Fibroblast of villous mesenchyme (primary cell): ENCODE data around the gene DHRS4. TPM values are rescaled to one million over a fixed set of nuclear protein-coding genes. Genes with fewer than 3 reads are reported as not detected.
"Not testable (repeated sequence)": the region's sequence is repeated elsewhere in the genome, so short reads cannot be mapped to it uniquely, and the experiment has no call there.

Experiments used
- DNase-seq: peaks from one replicate; pipeline ENCODE4 v3.0.0-alpha.2; 2010; ENCODE audit warnings: low read depth
- H3K4me3 ChIP-seq: 2 replicates; pipeline ENCODE4 v1.5.1; 2011; ENCODE audit warnings: low read depth, mild to moderate bottlenecking, low read length
- CTCF ChIP-seq: IDR thresholded peaks from 2 replicates; pipeline ENCODE4 v1.5.1; 2012; ENCODE audit warnings: low read depth, mild to moderate bottlenecking, low read length; ENCODE audit not compliant: insufficient read depth
- total RNA-seq: library from RNA; depleted of rRNA; stranded (reverse); fragments of >200 nt; gene quantifications from 2 replicates; pipeline ENCODE4 v1.2.3, GENCODE V29; 2012

The DHRS4 gene
- total RNA-seq, 1 donor, result 39.7 TPM

- TF ChIP-seq CTCF, result no peak
- no peak overlapping the region for H3K4me3 ChIP-seq
- DNase-seq, result no peak
Observed at GRCh38 chr14:24011051-24011450, 57.5 kb downstream of the DHRS4 start.

GRCh38 chr14:24012726-24013273 lies 59.2 kb downstream of the DHRS4 start:
- DNase-seq, H3K4me3 ChIP-seq: not testable (repeated sequence)

- peak; percentile 74 for DNase-seq
- TF ChIP-seq CTCF, result peak; percentile 89
- no peak overlapping the region for H3K4me3 ChIP-seq
Observed at GRCh38 chr14:24013654-24014514, 60.3 kb downstream of the DHRS4 start.

- not testable (repeated sequence) for H3K4me3 ChIP-seq, DNase-seq
Observed at GRCh38 chr14:24015745-24016144, 62.2 kb downstream of the DHRS4 start.

Other genes starting within 250 kb of the DHRS4 start
- 11.7 and 13.2 TPM in 2 replicates for gene DHRS4L2, start 35.2 kb downstream of the DHRS4 start, total RNA-seq
- not detected in 2 replicates for gene CARMIL3, start 98.2 kb downstream of the DHRS4 start, total RNA-seq
- not detected in 2 replicates for gene CPNE6, start 117.8 kb downstream of the DHRS4 start, total RNA-seq
- 13.0 and 33.2 TPM in 2 replicates for gene PCK2, start 140.5 kb downstream of the DHRS4 start, total RNA-seq
- gene DCAF11, start 161.0 kb downstream of the DHRS4 start, total RNA-seq, result 45.1 and 47.9 TPM in 2 replicates
- 0.86 and 1.3 TPM in 2 replicates for gene NRL, start 161.2 kb downstream of the DHRS4 start, total RNA-seq
- not detected in 2 replicates for gene FITM1, start 176.9 kb downstream of the DHRS4 start, total RNA-seq
- 95.7 and 147 TPM in 2 replicates for gene PSME1, start 182.4 kb downstream of the DHRS4 start, total RNA-seq
- 9.9 and 17.4 TPM in 2 replicates for gene EMC9, start 187.8 kb downstream of the DHRS4 start, total RNA-seq
- gene PSME2, start 192.8 kb downstream of the DHRS4 start, total RNA-seq, result 141 and 151 TPM in 2 replicates
- 37.4 and 38.0 TPM in 2 replicates for gene RNF31, start 193.7 kb downstream of the DHRS4 start, total RNA-seq
- 67.6 and 96.7 TPM in 2 replicates for gene IRF9, start 207.5 kb downstream of the DHRS4 start, total RNA-seq
- 4.2 and 4.7 TPM in 2 replicates for gene REC8, start 218.3 kb downstream of the DHRS4 start, total RNA-seq
- gene IPO4, start 235.0 kb downstream of the DHRS4 start, total RNA-seq, result 39.6 and 41.9 TPM in 2 replicates
- 64.4 and 96.3 TPM in 2 replicates for gene TM9SF1, start 241.7 kb downstream of the DHRS4 start, total RNA-seq